HEK293 (cell line): ENCODE results near the gene GUCY2D.

ENCODE experiments used
- GLIS1 ChIP-seq: fragments of 450-650 bp; formaldehyde crosslinking; IDR thresholded peaks from 2 replicates; pipeline ENCODE4 v1.5.1; 2016; ENCODE audit warnings: missing biosample characterization, missing genetic modification characterization
- HIC1 ChIP-seq: fragments of 450-650 bp; formaldehyde crosslinking; IDR thresholded peaks from 2 replicates; pipeline ENCODE4 v1.5.1; 2016; ENCODE audit warnings: missing biosample characterization, missing genetic modification characterization
- KLF1 ChIP-seq: fragments of 450-650 bp; formaldehyde crosslinking; IDR thresholded peaks from 2 replicates; pipeline ENCODE4 v1.5.1; 2016; ENCODE audit warnings: missing biosample characterization, missing genetic modification characterization
- KLF8 ChIP-seq: fragments of 450-650 bp; formaldehyde crosslinking; IDR thresholded peaks from 2 replicates; pipeline ENCODE4 v1.5.1; 2016; ENCODE audit warnings: missing biosample characterization, missing genetic modification characterization
- OSR2 ChIP-seq: fragments of 450-650 bp; formaldehyde crosslinking; IDR thresholded peaks from 2 replicates; pipeline ENCODE4 v1.5.1; 2016; ENCODE audit warnings: missing biosample characterization, missing genetic modification characterization
- PBX3 ChIP-seq: sonication (generic); formaldehyde crosslinking; IDR thresholded peaks from 2 replicates; pipeline ENCODE4 v1.8.1; 2022; ENCODE audit warnings: mild to moderate bottlenecking, moderate library complexity, missing genetic modification reagents
- REPIN1 ChIP-seq: fragments of 450-650 bp; formaldehyde crosslinking; IDR thresholded peaks from 2 replicates; pipeline ENCODE4 v1.5.1; 2017; ENCODE audit warnings: missing biosample characterization, missing genetic modification characterization, low read depth
- SP3 ChIP-seq: fragments of 450-650 bp; formaldehyde crosslinking; IDR thresholded peaks from 2 replicates; pipeline ENCODE4 v1.5.1; 2016; ENCODE audit warnings: missing biosample characterization, missing genetic modification characterization
- ZBTB1 ChIP-seq: fragments of 450-650 bp; formaldehyde crosslinking; IDR thresholded peaks from 2 replicates; pipeline ENCODE4 v1.5.1; 2016; ENCODE audit warnings: missing biosample characterization, missing genetic modification characterization
- ZBTB17 ChIP-seq: fragments of 450-650 bp; formaldehyde crosslinking; IDR thresholded peaks from 2 replicates; pipeline ENCODE4 v1.5.1; 2016; ENCODE audit warnings: missing biosample characterization, missing genetic modification characterization
- ZBTB20 ChIP-seq: fragments of 450-650 bp; formaldehyde crosslinking; IDR thresholded peaks from 2 replicates; pipeline ENCODE4 v1.5.1; 2016; ENCODE audit warnings: missing biosample characterization, missing genetic modification characterization
- ZBTB26 ChIP-seq: fragments of 450-650 bp; formaldehyde crosslinking; optimal IDR thresholded peaks from 2 replicates; pipeline ENCODE3; 2016; ENCODE audit warnings: missing biosample characterization, mild to moderate bottlenecking, missing genetic modification characterization
- ZFHX2 ChIP-seq: fragments of 450-650 bp; formaldehyde crosslinking; conservative IDR thresholded peaks from 2 replicates; pipeline ENCODE4 v1.5.1; 2016; ENCODE audit warnings: missing biosample characterization, missing genetic modification characterization
- ZFP69B ChIP-seq: fragments of 450-650 bp; formaldehyde crosslinking; IDR thresholded peaks from 2 replicates; pipeline ENCODE4 v1.5.1; 2016; ENCODE audit warnings: missing biosample characterization, missing genetic modification characterization
- ZIC2 ChIP-seq: fragments of 450-650 bp; formaldehyde crosslinking; IDR thresholded peaks from 2 replicates; pipeline ENCODE4 v1.5.1; 2016; ENCODE audit warnings: missing biosample characterization, missing genetic modification characterization
- ZNF121 ChIP-seq: fragments of 450-650 bp; formaldehyde crosslinking; IDR thresholded peaks from 2 replicates; pipeline ENCODE4 v1.5.1; 2016; ENCODE audit warnings: missing biosample characterization, missing genetic modification characterization
- ZNF16 ChIP-seq: fragments of 450-650 bp; formaldehyde crosslinking; IDR thresholded peaks from 2 replicates; pipeline ENCODE4 v1.5.1; 2016; ENCODE audit warnings: low read depth, missing biosample characterization, missing genetic modification characterization
- ZNF2 ChIP-seq: fragments of 450-650 bp; formaldehyde crosslinking; IDR thresholded peaks from 2 replicates; pipeline ENCODE4 v1.5.1; 2016; ENCODE audit warnings: missing biosample characterization, missing genetic modification characterization
- ZNF335 ChIP-seq: fragments of 450-650 bp; formaldehyde crosslinking; conservative IDR thresholded peaks from 2 replicates; pipeline ENCODE4 v1.5.1; 2016; ENCODE audit warnings: missing biosample characterization, missing genetic modification characterization
- ZNF341 ChIP-seq: fragments of 450-650 bp; formaldehyde crosslinking; IDR thresholded peaks from 2 replicates; pipeline ENCODE4; 2016; ENCODE audit warnings: low read depth, missing biosample characterization, missing genetic modification characterization
- ZNF391 ChIP-seq: fragments of 450-650 bp; formaldehyde crosslinking; IDR thresholded peaks from 2 replicates; pipeline ENCODE4 v1.5.1; 2016; ENCODE audit warnings: low read depth, missing biosample characterization, missing genetic modification characterization, borderline replicate concordance
- ZNF423 ChIP-seq: fragments of 450-650 bp; formaldehyde crosslinking; IDR thresholded peaks from 2 replicates; pipeline ENCODE4 v1.5.1; 2016; ENCODE audit warnings: missing biosample characterization, missing genetic modification characterization
- ZNF501 ChIP-seq: fragments of 450-650 bp; formaldehyde crosslinking; IDR thresholded peaks from 2 replicates; pipeline ENCODE4 v1.5.1; 2016; ENCODE audit warnings: missing biosample characterization, missing genetic modification characterization
- ZNF530 ChIP-seq: fragments of 450-650 bp; formaldehyde crosslinking; IDR thresholded peaks from 2 replicates; pipeline ENCODE4 v1.5.1; 2016; ENCODE audit warnings: low read depth, missing biosample characterization, missing genetic modification characterization
- ZNF561 ChIP-seq: fragments of 450-650 bp; IDR thresholded peaks from 2 replicates; pipeline ENCODE4 v1.5.1; 2018; ENCODE audit warnings: missing biosample characterization, missing genetic modification characterization, borderline replicate concordance
- ZNF585B ChIP-seq: fragments of 450-650 bp; formaldehyde crosslinking; IDR thresholded peaks from 2 replicates; pipeline ENCODE4 v1.5.1; 2016; ENCODE audit warnings: missing biosample characterization, missing genetic modification characterization
- ZNF600 ChIP-seq: fragments of 450-650 bp; formaldehyde crosslinking; IDR thresholded peaks from 2 replicates; pipeline ENCODE4 v1.5.1; 2016; ENCODE audit warnings: missing biosample characterization, missing genetic modification characterization
- ZNF629 ChIP-seq: fragments of 450-650 bp; formaldehyde crosslinking; IDR thresholded peaks from 2 replicates; pipeline ENCODE4 v1.5.1; 2017; ENCODE audit warnings: missing biosample characterization, missing genetic modification characterization
- ZNF639 ChIP-seq: fragments of 450-650 bp; formaldehyde crosslinking; IDR thresholded peaks from 2 replicates; pipeline ENCODE4 v1.5.1; 2016; ENCODE audit warnings: missing biosample characterization, missing genetic modification characterization
- ZNF660 ChIP-seq: fragments of 450-650 bp; IDR thresholded peaks from 2 replicates; pipeline ENCODE4 v1.5.1; 2018; ENCODE audit warnings: missing biosample characterization, mild to moderate bottlenecking, missing genetic modification characterization
- ZNF76 ChIP-seq: fragments of 450-650 bp; formaldehyde crosslinking; IDR thresholded peaks from 2 replicates; pipeline ENCODE4; 2016; ENCODE audit warnings: low read depth, missing biosample characterization, missing genetic modification characterization, borderline replicate concordance
- ZNF792 ChIP-seq: fragments of 450-650 bp; formaldehyde crosslinking; IDR thresholded peaks from 2 replicates; pipeline ENCODE4 v1.5.1; 2016; ENCODE audit warnings: missing biosample characterization, missing genetic modification characterization
- ZNF830 ChIP-seq: fragments of 450-650 bp; IDR thresholded peaks from 2 replicates; pipeline ENCODE4 v1.5.0; 2018; ENCODE audit warnings: missing biosample characterization, missing genetic modification characterization, low read depth, mild to moderate bottlenecking, moderate library complexity
- ZNF837 ChIP-seq: fragments of 450-650 bp; formaldehyde crosslinking; IDR thresholded peaks from 2 replicates; pipeline ENCODE4 v1.5.1; 2016; ENCODE audit warnings: missing biosample characterization, missing genetic modification characterization
- ZNF843 ChIP-seq: fragments of 450-650 bp; formaldehyde crosslinking; IDR thresholded peaks from 2 replicates; pipeline ENCODE4 v1.5.1; 2016; ENCODE audit warnings: missing biosample characterization, missing genetic modification characterization
- ZSCAN30 ChIP-seq: fragments of 450-650 bp; IDR thresholded peaks from 2 replicates; pipeline ENCODE4 v1.5.1; 2018; ENCODE audit warnings: missing biosample characterization, mild to moderate bottlenecking, missing genetic modification characterization, moderate library complexity

GUCY2D gene

GRCh38 chr17:7989781-7990655, 12.4 kb upstream of the GUCY2D start (continued):
- TF ChIP-seq ZBTB17 (tag by site-specific recombination): peak; percentile 87
- peak; percentile 97 for TF ChIP-seq HIC1
- peak; percentile 28; the same call in 1 of the 2 replicates for TF ChIP-seq SP3 (tag by site-specific recombination)
- 0 out of 2 replicates have a peak, but pooled peaks have one; percentile 53 for TF ChIP-seq PBX3
- TF ChIP-seq ZNF792: 0 out of 2 replicates have a peak, but pooled peaks have one; percentile 60
- TF ChIP-seq ZNF121 (tag by site-specific recombination): no peak
- no peak for TF ChIP-seq ZNF585B (tag by site-specific recombination)
- peak; percentile 43; the same call in 1 of the 2 replicates for TF ChIP-seq ZNF76 (tag by site-specific recombination)
- TF ChIP-seq ZBTB26 (tag by site-specific recombination): peak; percentile 86
- 0 out of 2 replicates have a peak, but pooled peaks have one; percentile 14 for TF ChIP-seq KLF1 (tag by site-specific recombination)
- TF ChIP-seq GLIS1 (tag by site-specific recombination): peak; percentile 70
- TF ChIP-seq ZNF2: peak; percentile 93; the same call in 1 of the 2 replicates
- TF ChIP-seq ZIC2 (tag by site-specific recombination): peak; percentile 56
- peak; percentile 94 for TF ChIP-seq ZNF501 (tag by site-specific recombination)
- TF ChIP-seq OSR2 (tag by site-specific recombination): peak; percentile 50
- TF ChIP-seq ZNF639 (tag by site-specific recombination): peak; percentile 47; the same call in 1 of the 2 replicates
- TF ChIP-seq ZNF341 (tag by site-specific recombination): peak; percentile 95
- TF ChIP-seq ZNF837 (tag by site-specific recombination): no peak
- TF ChIP-seq ZNF629 (tag by site-specific recombination): peak; percentile 58; the same call in 1 of the 2 replicates
- TF ChIP-seq ZNF391 (tag by site-specific recombination): peak; percentile 56; the same call in 1 of the 2 replicates
- peak; percentile 43; the same call in 1 of the 2 replicates for TF ChIP-seq KLF8 (tag by site-specific recombination)
- no peak for TF ChIP-seq REPIN1 (tag by site-specific recombination)
- TF ChIP-seq ZBTB20 (tag by site-specific recombination): peak; percentile 100
- TF ChIP-seq ZNF561: peak; percentile 48; the same call in 1 of the 2 replicates
- no peak for TF ChIP-seq ZBTB1 (tag by site-specific recombination)
- peak; percentile 43 for TF ChIP-seq ZFHX2 (tag by site-specific recombination)
- peak; percentile 83 for TF ChIP-seq ZNF423
- no peak for TF ChIP-seq ZNF830 (tag by site-specific recombination)
- TF ChIP-seq ZNF335 (tag by site-specific recombination): peak; percentile 92
- peak; percentile 37; the same call in 1 of the 2 replicates for TF ChIP-seq ZFP69B (tag by site-specific recombination)
- peak; percentile 72 for TF ChIP-seq ZNF660
- TF ChIP-seq ZNF16 (tag by site-specific recombination): no peak
- no peak for TF ChIP-seq ZNF530 (tag by site-specific recombination)
- TF ChIP-seq ZNF600 (tag by site-specific recombination): peak; percentile 98
- TF ChIP-seq ZSCAN30 (tag by site-specific recombination): peak; percentile 87
- TF ChIP-seq ZNF843 (tag by site-specific recombination): peak; percentile 31; the same call in 1 of the 2 replicates
